Spleen (tissue), 7 donors: Measurements from ENCODE around the gene GRK4.

ENCODE experiments used
- POLR2A ChIP-seq, 3 donors: fragments of 450-650 bp; IDR thresholded peaks; one replicate each; pipeline ENCODE4 v1.5.1; 2017; ENCODE audit warnings: antibody characterized with exemption in 3 of 3, mild to moderate bottlenecking in 1 of 3
- TF ChIP-seq, protein P1 (sequence below), 11 experiments: fragments of 200-600 bp in 7 of 11; fragments of 450-650 bp in 4 of 11; sonication (generic) in 4 of 11; IDR thresholded peaks in 8 of 11; conservative IDR thresholded peaks in 3 of 11; 1 replicate in 7 of 11; 2 replicates in 4 of 11; pipeline versions ENCODE4 v1.4.0 to v1.8.0; 2016 to 2021; ENCODE audit warnings: antibody characterized with exemption in 11 of 11, inconsistent platforms in 4 of 11, mild to moderate bottlenecking in 1 of 11
- donor health status: DM: no; HTN: no; CAD: no; lungs with moderate emphysema.
- donor health status: DM: no; HTN: no; CAD: no.
- donor health status: DM: no; HTN: no; CAD: no.

DNA sequence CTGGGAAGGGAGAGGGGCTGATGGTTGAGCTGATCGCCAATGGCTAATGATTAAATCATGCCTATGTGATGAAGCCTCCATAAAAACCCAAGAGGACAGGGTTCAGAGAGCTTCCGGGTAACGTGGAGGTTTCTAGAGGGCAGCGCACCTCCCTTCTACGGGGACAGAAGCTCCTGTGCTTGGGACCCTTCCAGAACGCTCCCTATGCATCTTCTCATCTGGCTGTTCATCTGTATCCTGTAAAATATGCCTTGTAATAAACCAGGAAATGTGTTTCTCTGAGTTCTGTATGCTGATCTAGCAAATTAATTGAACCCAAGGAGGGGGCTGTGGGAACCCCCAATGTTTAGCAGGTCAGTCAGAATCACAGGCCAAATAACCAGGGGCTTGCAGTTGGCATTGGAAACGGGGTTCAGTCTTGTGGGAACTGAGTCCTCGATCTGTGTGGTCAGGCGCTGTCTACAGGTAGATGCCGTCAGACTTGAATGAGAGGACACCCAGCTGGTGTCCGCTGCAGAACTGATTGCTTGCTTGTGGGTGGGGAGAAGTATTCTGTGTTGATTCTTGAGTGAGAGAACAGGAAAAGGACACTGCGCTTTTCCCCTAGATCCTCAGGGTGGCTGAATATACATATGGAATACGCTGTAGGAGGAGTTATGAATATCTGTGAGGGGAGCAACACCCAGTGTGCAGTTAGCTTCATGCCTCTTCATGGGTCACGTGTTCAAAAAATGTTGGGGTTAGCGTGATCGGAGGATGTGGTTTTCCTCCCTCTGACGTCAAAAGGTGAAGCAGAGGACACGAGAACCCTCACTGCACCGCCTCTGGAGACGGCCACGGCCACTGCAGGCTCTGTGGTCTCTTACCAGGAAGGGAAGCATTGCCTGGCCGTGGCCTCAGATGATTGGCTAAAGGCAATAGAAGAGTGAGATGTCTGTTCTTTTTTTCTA lies 81.8 kb downstream of the GRK4 start:
- TF ChIP-seq, protein P1, sequence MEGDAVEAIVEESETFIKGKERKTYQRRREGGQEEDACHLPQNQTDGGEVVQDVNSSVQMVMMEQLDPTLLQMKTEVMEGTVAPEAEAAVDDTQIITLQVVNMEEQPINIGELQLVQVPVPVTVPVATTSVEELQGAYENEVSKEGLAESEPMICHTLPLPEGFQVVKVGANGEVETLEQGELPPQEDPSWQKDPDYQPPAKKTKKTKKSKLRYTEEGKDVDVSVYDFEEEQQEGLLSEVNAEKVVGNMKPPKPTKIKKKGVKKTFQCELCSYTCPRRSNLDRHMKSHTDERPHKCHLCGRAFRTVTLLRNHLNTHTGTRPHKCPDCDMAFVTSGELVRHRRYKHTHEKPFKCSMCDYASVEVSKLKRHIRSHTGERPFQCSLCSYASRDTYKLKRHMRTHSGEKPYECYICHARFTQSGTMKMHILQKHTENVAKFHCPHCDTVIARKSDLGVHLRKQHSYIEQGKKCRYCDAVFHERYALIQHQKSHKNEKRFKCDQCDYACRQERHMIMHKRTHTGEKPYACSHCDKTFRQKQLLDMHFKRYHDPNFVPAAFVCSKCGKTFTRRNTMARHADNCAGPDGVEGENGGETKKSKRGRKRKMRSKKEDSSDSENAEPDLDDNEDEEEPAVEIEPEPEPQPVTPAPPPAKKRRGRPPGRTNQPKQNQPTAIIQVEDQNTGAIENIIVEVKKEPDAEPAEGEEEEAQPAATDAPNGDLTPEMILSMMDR (IDR thresholded peaks at IDR 0.05 in 8 of 11, conservative IDR thresholded peaks at IDR 0.05 in 3 of 11): peak in 7 of 11 experiments; percentile 13 to 62 (median 51)
- TF ChIP-seq POLR2A (IDR thresholded peaks at IDR 0.05): no peak
